ENCODE results near the gene HES2. TPM values are rescaled to one million over a fixed set of nuclear protein-coding genes. Genes with fewer than 3 reads are reported as not detected.
"Not testable (repeated sequence)": the region's sequence is repeated elsewhere in the genome, so short reads cannot be mapped to it uniquely, and the experiment has no call there.

The HES2 gene
- total and polyA plus RNA-seq, 9 donors = 0.08 to 9.2 (median 0.43) TPM; not detected in 3

GRCh38 chr1:6448749-6449631, 29.3 kb upstream of the HES2 start:
- H3K4me3 ChIP-seq = no peak overlapping the region
- 2 to 8% (median 3%) methylated on average over 23 to 66 of the region's 66 CpGs for WGBS, 3 donors
- DNase-seq = peak in 2 of 5 donors; percentile 44 to 50
- no peaks in the 10 kb centered on the region for H3K27me3 ChIP-seq
- no peaks in the 10 kb centered on the region for H3K9me3 ChIP-seq
- intact Hi-C loops (cut with DNase I) = no loop called here
- H3K4me1 ChIP-seq (ENCODE audit: insufficient read depth) = no peaks in the 10 kb centered on the region
- TF ChIP-seq POLR2A (IDR thresholded peaks at IDR 0.05) = no peak
- no peak for TF ChIP-seq EP300 (IDR thresholded peaks at IDR 0.05)
- TF ChIP-seq CTCF (IDR thresholded peaks at IDR 0.05) = no peak
- no peaks in the 10 kb centered on the region for H3K36me3 ChIP-seq
- H3K27ac ChIP-seq = no peak overlapping the region

- H3K27ac ChIP-seq = no peak overlapping the region
- intact Hi-C loops (cut with DNase I) = no loop called here
- 1 to 2% (median 1%) methylated on average over 27 to 68 of the region's 68 CpGs for WGBS, 3 donors
- no peaks in the 10 kb centered on the region for H3K9me3 ChIP-seq
- H3K27me3 ChIP-seq = no peaks in the 10 kb centered on the region
- H3K4me3 ChIP-seq = no peak overlapping the region
- no peaks in the 10 kb centered on the region for H3K4me1 ChIP-seq (ENCODE audit: insufficient read depth)
- no peaks in the 10 kb centered on the region for H3K36me3 ChIP-seq
- DNase-seq = no peak
- TF ChIP-seq CTCF (IDR thresholded peaks at IDR 0.05) = no peak
- no peak for TF ChIP-seq POLR2A (IDR thresholded peaks at IDR 0.05)
- TF ChIP-seq EP300 (IDR thresholded peaks at IDR 0.05) = no peak
These were observed 28.4 kb upstream of the HES2 start for GRCh38 chr1:6447818-6448748.

- TF ChIP-seq POLR2A (IDR thresholded peaks at IDR 0.05) (no peak), EP300 (IDR thresholded peaks at IDR 0.05) (no peak), CTCF (IDR thresholded peaks at IDR 0.05) (no peak)
- no peaks in the 10 kb centered on the region for H3K36me3 ChIP-seq
- H3K9me3 ChIP-seq = no peaks in the 10 kb centered on the region
- 2 to 4% (median 2%) methylated on average over 38 to 67 of the region's 67 CpGs for WGBS, 3 donors
- no peak overlapping the region for H3K4me3 ChIP-seq
- DNase-seq = no peak
- H3K27me3 ChIP-seq = no peaks in the 10 kb centered on the region
- H3K27ac ChIP-seq = no peak overlapping the region
- intact Hi-C loops (cut with DNase I) = no loop called here
- no peaks in the 10 kb centered on the region for H3K4me1 ChIP-seq (ENCODE audit: insufficient read depth)
These were observed 27.5 kb upstream of the HES2 start for GRCh38 chr1:6447016-6447817.

- Histone ChIP-seq H3K27me3 (no peaks in the 10 kb centered on the region), H3K4me3 (no peak overlapping the region), H3K36me3 (no peaks in the 10 kb centered on the region)
These were observed 26.9 kb upstream of the HES2 start for GRCh38 chr1:6446665-6447015.

GRCh38 chr1:6445929-6446328, 26.2 kb upstream of the HES2 start:
- H3K4me3 ChIP-seq; H3K36me3 ChIP-seq; H3K27me3 ChIP-seq; H3K9me3 ChIP-seq; DNase-seq; H3K27ac ChIP-seq; intact Hi-C loops (cut with DNase I); H3K4me1 ChIP-seq (ENCODE audit: insufficient read depth): not testable (repeated sequence)
- WGBS, 3 donors = 70 to 75% (median 75%) methylated on average over 3 to 4 of the region's 4 CpGs

More at GRCh38 chr1:6446665-6447015, 26.9 kb upstream of the HES2 start:
- intact Hi-C loops (cut with DNase I) = no loop called here
- TF ChIP-seq CTCF (IDR thresholded peaks at IDR 0.05) (no peak), EP300 (IDR thresholded peaks at IDR 0.05) (no peak), POLR2A (IDR thresholded peaks at IDR 0.05) (no peak)
- DNase-seq = no peak
- no peaks in the 10 kb centered on the region for H3K9me3 ChIP-seq
- no peaks in the 10 kb centered on the region for H3K4me1 ChIP-seq (ENCODE audit: insufficient read depth)
- 55 to 59% (median 57%) methylated on average over 4 of the region's 4 CpGs for WGBS, 3 donors
- H3K27ac ChIP-seq = no peak overlapping the region
